Panc1 (cell line): ENCODE data around the gene ECI2.

Experiments used
- POLR2AphosphoS5 ChIP-seq: IDR thresholded peaks from 2 replicates; pipeline ENCODE4 v1.6.1; 2012; ENCODE audit warnings: mild to moderate bottlenecking, low read depth, low read length, moderate library complexity
- SIN3A ChIP-seq: IDR thresholded peaks from 2 replicates; pipeline ENCODE4 v1.6.1; 2012; ENCODE audit warnings: low read depth, mild to moderate bottlenecking, low read length, moderate library complexity, borderline replicate concordance; ENCODE audit not compliant: insufficient read depth
- TCF7L2 ChIP-seq: IDR thresholded peaks from 2 replicates; pipeline ENCODE4 v1.6.1; 2011; ENCODE audit warnings: mild to moderate bottlenecking, low read depth, low read length, inconsistent platforms
- TF ChIP-seq, protein P1 (sequence below): fragments of 450-650 bp; IDR thresholded peaks from 2 replicates; pipeline ENCODE4 v1.5.1; 2017; ENCODE audit warnings: mild to moderate bottlenecking
- TF ChIP-seq, protein P2 (sequence below), 2 experiments: IDR thresholded peaks; 2 replicates each; pipeline ENCODE4 v1.6.1; 2011 to 2012; ENCODE audit warnings: low read depth in 2 of 2, control low read depth in 1 of 2, low read length in 1 of 2, mild to moderate bottlenecking in 1 of 2, moderate library complexity in 1 of 2; ENCODE audit not compliant: insufficient read depth in 1 of 2

DNA sequence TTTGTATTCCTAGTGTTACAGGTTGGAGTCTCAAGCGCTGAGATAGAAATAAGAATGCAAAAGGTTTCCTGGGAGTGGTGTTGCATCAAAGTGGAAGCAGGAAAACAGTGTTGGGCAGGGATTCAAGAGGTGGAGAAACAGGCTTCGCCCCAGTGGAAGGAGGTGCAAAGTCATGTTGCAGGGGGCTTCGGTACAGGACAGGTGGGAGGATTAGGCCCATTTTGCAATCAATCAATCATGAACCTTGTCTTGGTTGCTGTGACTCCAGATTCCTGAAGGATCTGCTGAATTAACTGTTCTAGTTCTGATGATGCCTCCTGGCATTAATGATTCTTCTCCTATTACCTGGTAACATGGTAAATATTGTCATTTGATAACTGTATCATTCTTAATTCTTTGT is 34.1 kb downstream of the ECI2 start:
- TF ChIP-seq, protein P1, sequence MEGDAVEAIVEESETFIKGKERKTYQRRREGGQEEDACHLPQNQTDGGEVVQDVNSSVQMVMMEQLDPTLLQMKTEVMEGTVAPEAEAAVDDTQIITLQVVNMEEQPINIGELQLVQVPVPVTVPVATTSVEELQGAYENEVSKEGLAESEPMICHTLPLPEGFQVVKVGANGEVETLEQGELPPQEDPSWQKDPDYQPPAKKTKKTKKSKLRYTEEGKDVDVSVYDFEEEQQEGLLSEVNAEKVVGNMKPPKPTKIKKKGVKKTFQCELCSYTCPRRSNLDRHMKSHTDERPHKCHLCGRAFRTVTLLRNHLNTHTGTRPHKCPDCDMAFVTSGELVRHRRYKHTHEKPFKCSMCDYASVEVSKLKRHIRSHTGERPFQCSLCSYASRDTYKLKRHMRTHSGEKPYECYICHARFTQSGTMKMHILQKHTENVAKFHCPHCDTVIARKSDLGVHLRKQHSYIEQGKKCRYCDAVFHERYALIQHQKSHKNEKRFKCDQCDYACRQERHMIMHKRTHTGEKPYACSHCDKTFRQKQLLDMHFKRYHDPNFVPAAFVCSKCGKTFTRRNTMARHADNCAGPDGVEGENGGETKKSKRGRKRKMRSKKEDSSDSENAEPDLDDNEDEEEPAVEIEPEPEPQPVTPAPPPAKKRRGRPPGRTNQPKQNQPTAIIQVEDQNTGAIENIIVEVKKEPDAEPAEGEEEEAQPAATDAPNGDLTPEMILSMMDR: no peak
- TF ChIP-seq, protein P2, sequence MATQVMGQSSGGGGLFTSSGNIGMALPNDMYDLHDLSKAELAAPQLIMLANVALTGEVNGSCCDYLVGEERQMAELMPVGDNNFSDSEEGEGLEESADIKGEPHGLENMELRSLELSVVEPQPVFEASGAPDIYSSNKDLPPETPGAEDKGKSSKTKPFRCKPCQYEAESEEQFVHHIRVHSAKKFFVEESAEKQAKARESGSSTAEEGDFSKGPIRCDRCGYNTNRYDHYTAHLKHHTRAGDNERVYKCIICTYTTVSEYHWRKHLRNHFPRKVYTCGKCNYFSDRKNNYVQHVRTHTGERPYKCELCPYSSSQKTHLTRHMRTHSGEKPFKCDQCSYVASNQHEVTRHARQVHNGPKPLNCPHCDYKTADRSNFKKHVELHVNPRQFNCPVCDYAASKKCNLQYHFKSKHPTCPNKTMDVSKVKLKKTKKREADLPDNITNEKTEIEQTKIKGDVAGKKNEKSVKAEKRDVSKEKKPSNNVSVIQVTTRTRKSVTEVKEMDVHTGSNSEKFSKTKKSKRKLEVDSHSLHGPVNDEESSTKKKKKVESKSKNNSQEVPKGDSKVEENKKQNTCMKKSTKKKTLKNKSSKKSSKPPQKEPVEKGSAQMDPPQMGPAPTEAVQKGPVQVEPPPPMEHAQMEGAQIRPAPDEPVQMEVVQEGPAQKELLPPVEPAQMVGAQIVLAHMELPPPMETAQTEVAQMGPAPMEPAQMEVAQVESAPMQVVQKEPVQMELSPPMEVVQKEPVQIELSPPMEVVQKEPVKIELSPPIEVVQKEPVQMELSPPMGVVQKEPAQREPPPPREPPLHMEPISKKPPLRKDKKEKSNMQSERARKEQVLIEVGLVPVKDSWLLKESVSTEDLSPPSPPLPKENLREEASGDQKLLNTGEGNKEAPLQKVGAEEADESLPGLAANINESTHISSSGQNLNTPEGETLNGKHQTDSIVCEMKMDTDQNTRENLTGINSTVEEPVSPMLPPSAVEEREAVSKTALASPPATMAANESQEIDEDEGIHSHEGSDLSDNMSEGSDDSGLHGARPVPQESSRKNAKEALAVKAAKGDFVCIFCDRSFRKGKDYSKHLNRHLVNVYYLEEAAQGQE (IDR thresholded peaks at IDR 0.05; ENCODE audit: insufficient read depth in 1 of 2, low read depth in 2 of 2, low read length in 1 of 2): no peak
- TF ChIP-seq POLR2AphosphoS5: no peak
- no peak for TF ChIP-seq SIN3A
- no peak for TF ChIP-seq TCF7L2
